Measurements from ENCODE around the gene RNF212.

DNA sequence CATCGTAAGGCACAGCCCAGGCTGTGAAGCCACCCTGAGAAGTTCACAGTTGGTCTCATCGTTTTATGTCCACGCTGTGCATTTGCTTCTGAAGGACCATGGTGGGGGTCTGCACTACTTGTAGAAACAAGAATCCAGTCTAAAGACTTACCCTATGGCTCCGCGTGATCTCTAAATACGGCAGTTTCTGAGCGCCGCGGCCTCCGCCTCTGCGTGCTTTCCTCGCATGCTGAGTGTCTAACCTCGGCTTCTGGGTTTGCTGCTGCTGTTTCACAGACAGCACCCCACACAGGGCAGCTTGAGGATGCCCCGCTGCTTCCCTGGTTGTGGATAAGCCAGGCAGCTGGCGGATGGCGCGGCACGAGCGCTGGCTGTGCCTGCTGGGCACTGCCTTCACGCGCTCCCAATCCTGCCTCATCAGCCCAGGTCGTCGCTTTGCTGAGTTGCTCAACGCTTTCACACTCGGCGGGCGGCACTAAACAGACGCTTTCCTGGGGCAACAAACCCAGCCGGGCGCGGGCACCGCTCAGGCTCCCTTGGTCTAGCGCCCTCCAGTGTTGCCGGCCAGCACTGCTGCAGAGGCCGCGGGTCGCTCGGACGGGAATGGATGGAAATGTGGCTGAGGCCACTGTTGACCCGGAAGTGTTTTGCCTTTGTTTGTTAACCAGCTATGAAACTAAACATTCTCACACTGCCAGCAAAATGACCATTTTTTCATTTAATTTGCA, 62.7 kb downstream of the RNF212 start:
- TF ChIP-seq GATA3 (IDR thresholded peaks at IDR 0.05; ENCODE audit: low read depth, low read length) (no peak), GATA2 (IDR thresholded peaks at IDR 0.05; ENCODE audit: low read depth, low read length) (no peak)
